ENCODE data around the gene UBAC2. TPM values are rescaled to one million over a fixed set of nuclear protein-coding genes. Genes with fewer than 3 reads are reported as not detected.
"Not testable (repeated sequence)": the region's sequence is repeated elsewhere in the genome, so short reads cannot be mapped to it uniquely, and the experiment has no call there.

The UBAC2 gene
- total RNA-seq, 1 donor from 2014 or later = 70.8 TPM

- Mint-ChIP-seq H3K4me3 (ENCODE audit: unreplicated experiment) (no peak overlapping the region), H3K9me3 (ENCODE audit: low read depth) (no peaks in the 10 kb centered on the region)
Measured at GRCh38 chr13:99388334-99388923, 187.8 kb downstream of the UBAC2 start.

GRCh38 chr13:99389094-99389493, 188.4 kb downstream of the UBAC2 start:
- not testable (repeated sequence) for H3K36me3 Mint-ChIP-seq (ENCODE audit: low read depth); H3K4me3 Mint-ChIP-seq (ENCODE audit: unreplicated experiment); H3K27ac Mint-ChIP-seq (ENCODE audit: unreplicated experiment); DNase-seq (ENCODE audit: low spot score); H3K9me3 Mint-ChIP-seq (ENCODE audit: low read depth); H3K27me3 Mint-ChIP-seq (ENCODE audit: low read depth); H3K4me1 Mint-ChIP-seq (ENCODE audit: low read depth)

More at GRCh38 chr13:99388334-99388923, 187.8 kb downstream of the UBAC2 start:
- Mint-ChIP-seq H3K36me3 (ENCODE audit: low read depth) (peaks cover 8% of the 10 kb centered on the region), H3K27ac (ENCODE audit: unreplicated experiment) (no peak overlapping the region), H3K4me1 (ENCODE audit: low read depth) (no peaks in the 10 kb centered on the region), H3K27me3 (ENCODE audit: low read depth) (no peaks in the 10 kb centered on the region)
- no peak for DNase-seq (ENCODE audit: low spot score)
- TF ChIP-seq CTCF (IDR thresholded peaks at IDR 0.05) = no peak

- no peak for DNase-seq (ENCODE audit: low spot score)
- no peak for TF ChIP-seq CTCF (IDR thresholded peaks at IDR 0.05)
- H3K27ac Mint-ChIP-seq (ENCODE audit: unreplicated experiment) = no peak overlapping the region
- no peaks in the 10 kb centered on the region for H3K4me1 Mint-ChIP-seq (ENCODE audit: low read depth)
- H3K9me3 Mint-ChIP-seq (ENCODE audit: low read depth) = no peaks in the 10 kb centered on the region
- H3K36me3 Mint-ChIP-seq (ENCODE audit: low read depth) = peaks cover 10% of the 10 kb centered on the region
- H3K4me3 Mint-ChIP-seq (ENCODE audit: unreplicated experiment) = no peak overlapping the region
- no peaks in the 10 kb centered on the region for H3K27me3 Mint-ChIP-seq (ENCODE audit: low read depth)
Measured at GRCh38 chr13:99389520-99390304, 189.1 kb downstream of the UBAC2 start.

GRCh38 chr13:99390601-99391000, 189.9 kb downstream of the UBAC2 start:
- Mint-ChIP-seq H3K36me3 (ENCODE audit: low read depth) (peaks cover 10% of the 10 kb centered on the region), H3K4me1 (ENCODE audit: low read depth) (no peaks in the 10 kb centered on the region), H3K27ac (ENCODE audit: unreplicated experiment) (no peak overlapping the region), H3K4me3 (ENCODE audit: unreplicated experiment) (no peak overlapping the region), H3K27me3 (ENCODE audit: low read depth) (no peaks in the 10 kb centered on the region), H3K9me3 (ENCODE audit: low read depth) (no peaks in the 10 kb centered on the region)
- DNase-seq (ENCODE audit: low spot score) = no peak
- no peak for TF ChIP-seq CTCF (IDR thresholded peaks at IDR 0.05)

GRCh38 chr13:99391781-99392469, 191.3 kb downstream of the UBAC2 start:
- H3K4me3 Mint-ChIP-seq (ENCODE audit: unreplicated experiment) = no peak overlapping the region
- H3K4me1 Mint-ChIP-seq (ENCODE audit: low read depth) = no peaks in the 10 kb centered on the region
- no peak overlapping the region for H3K27ac Mint-ChIP-seq (ENCODE audit: unreplicated experiment)
- TF ChIP-seq CTCF (IDR thresholded peaks at IDR 0.05) = no peak
- no peak for DNase-seq (ENCODE audit: low spot score)
- peaks cover 10% of the 10 kb centered on the region for H3K36me3 Mint-ChIP-seq (ENCODE audit: low read depth)
- no peaks in the 10 kb centered on the region for H3K27me3 Mint-ChIP-seq (ENCODE audit: low read depth)
- no peaks in the 10 kb centered on the region for H3K9me3 Mint-ChIP-seq (ENCODE audit: low read depth)
